Measurements from ENCODE around the gene NEO1.
A peak's percentile ranks its signal among the peaks of the same experiment; 100 is the strongest.

The NEO1 gene

GRCh38 chr15:73142802-73143762 is 90.8 kb downstream of the NEO1 start:
- H3K27ac ChIP-seq (ENCODE audit: low read length): peak overlapping the region; percentile 10; the same call in 1 of the 2 replicates
- H3K4me3 ChIP-seq (ENCODE audit: low read length): no peak overlapping the region
- no peaks in the 10 kb centered on the region for H3K36me3 ChIP-seq (replicated peaks; ENCODE audit: insufficient read depth, low read length)
- H4K20me1 ChIP-seq (ENCODE audit: insufficient read depth, low read length): no peaks in the 10 kb centered on the region
- H2AFZ ChIP-seq (ENCODE audit: low read length): peak overlapping the region; percentile 36
- peak; percentile 23 for DNase-seq
- H3K27me3 ChIP-seq (replicated peaks; ENCODE audit: insufficient read depth, low read length): no peaks in the 10 kb centered on the region
- no peaks in the 10 kb centered on the region for H3K79me2 ChIP-seq (ENCODE audit: low read length)
- H3K9me2 ChIP-seq (replicated peaks; ENCODE audit: insufficient read depth, low read length): no peaks in the 10 kb centered on the region
- 0 out of 2 replicates have a peak overlapping the region, but pooled peaks have one; percentile 18 for H3K4me2 ChIP-seq (ENCODE audit: low read depth, low read length)
- TF ChIP-seq CTCF (IDR thresholded peaks at IDR 0.05; ENCODE audit: low read length) (no peak), EZH2phosphoT487 (IDR thresholded peaks at IDR 0.05; ENCODE audit: low read length) (no peak), EZH2 (optimal IDR thresholded peaks at IDR 0.05; ENCODE audit: low read depth, low read length) (no peak)
- no peak overlapping the region for H3K9ac ChIP-seq (ENCODE audit: low read length)
- no peaks in the 10 kb centered on the region for H3K4me1 ChIP-seq (ENCODE audit: low read length)
- no peaks in the 10 kb centered on the region for H3K9me3 ChIP-seq (replicated peaks; ENCODE audit: insufficient read depth, low read length)
- H3F3A ChIP-seq (ENCODE audit: insufficient read depth, low read length): no peaks in the 10 kb centered on the region

GRCh38 chr15:73143763-73144155 is 91.5 kb downstream of the NEO1 start:
- Histone ChIP-seq H3K9me3 (replicated peaks; ENCODE audit: insufficient read depth, low read length) (no peaks in the 10 kb centered on the region), H3K79me2 (ENCODE audit: low read length) (no peaks in the 10 kb centered on the region), H3K4me3 (ENCODE audit: low read length) (no peak overlapping the region), H2AFZ (ENCODE audit: low read length) (no peak overlapping the region), H4K20me1 (ENCODE audit: insufficient read depth, low read length) (no peaks in the 10 kb centered on the region), H3K9ac (ENCODE audit: low read length) (no peak overlapping the region), H3K27ac (ENCODE audit: low read length) (no peak overlapping the region), H3K9me2 (replicated peaks; ENCODE audit: insufficient read depth, low read length) (no peaks in the 10 kb centered on the region), H3K27me3 (replicated peaks; ENCODE audit: insufficient read depth, low read length) (no peaks in the 10 kb centered on the region), H3K36me3 (replicated peaks; ENCODE audit: insufficient read depth, low read length) (no peaks in the 10 kb centered on the region), H3K4me1 (ENCODE audit: low read length) (no peaks in the 10 kb centered on the region), H3K4me2 (ENCODE audit: low read depth, low read length) (no peak overlapping the region), H3F3A (ENCODE audit: insufficient read depth, low read length) (no peaks in the 10 kb centered on the region)
- no peak for TF ChIP-seq EZH2 (optimal IDR thresholded peaks at IDR 0.05; ENCODE audit: low read depth, low read length)
- TF ChIP-seq EZH2phosphoT487 (IDR thresholded peaks at IDR 0.05; ENCODE audit: low read length): no peak
- TF ChIP-seq CTCF (IDR thresholded peaks at IDR 0.05; ENCODE audit: low read length): no peak
- DNase-seq: no peak

GRCh38 chr15:73146419-73146818 is 94.2 kb downstream of the NEO1 start:
- no peak for TF ChIP-seq EZH2phosphoT487 (IDR thresholded peaks at IDR 0.05; ENCODE audit: low read length)
- no peak for TF ChIP-seq EZH2 (optimal IDR thresholded peaks at IDR 0.05; ENCODE audit: low read depth, low read length)
- no peak for TF ChIP-seq CTCF (IDR thresholded peaks at IDR 0.05; ENCODE audit: low read length)
- H3K4me1 ChIP-seq (ENCODE audit: low read length): no peaks in the 10 kb centered on the region
- no peak overlapping the region for H3K27ac ChIP-seq (ENCODE audit: low read length)
- H4K20me1 ChIP-seq (ENCODE audit: insufficient read depth, low read length): no peaks in the 10 kb centered on the region
- H3K4me3 ChIP-seq (ENCODE audit: low read length): no peak overlapping the region
- DNase-seq: no peak
- no peaks in the 10 kb centered on the region for H3K9me2 ChIP-seq (replicated peaks; ENCODE audit: insufficient read depth, low read length)
- H3K79me2 ChIP-seq (ENCODE audit: low read length): no peaks in the 10 kb centered on the region
- H3K27me3 ChIP-seq (replicated peaks; ENCODE audit: insufficient read depth, low read length): no peaks in the 10 kb centered on the region
- H3F3A ChIP-seq (ENCODE audit: insufficient read depth, low read length): no peaks in the 10 kb centered on the region
- H3K36me3 ChIP-seq (replicated peaks; ENCODE audit: insufficient read depth, low read length): no peaks in the 10 kb centered on the region
- no peak overlapping the region for H3K9ac ChIP-seq (ENCODE audit: low read length)
- no peak overlapping the region for H3K4me2 ChIP-seq (ENCODE audit: low read depth, low read length)
- H3K9me3 ChIP-seq (replicated peaks; ENCODE audit: insufficient read depth, low read length): no peaks in the 10 kb centered on the region
- H2AFZ ChIP-seq (ENCODE audit: low read length): no peak overlapping the region
